ENCODE results near the gene HOXC13.

GRCh38 chr12:53981634-53982565 is 43.3 kb downstream of the HOXC13 start:
- TF ChIP-seq POLR2A (IDR thresholded peaks at IDR 0.05; ENCODE audit: low read depth) (no peak), CTCF (IDR thresholded peaks at IDR 0.05) (no peak), POLR2AphosphoS5 (IDR thresholded peaks at IDR 0.05) (no peak), EP300 (IDR thresholded peaks at IDR 0.05) (no peak)
